Subcutaneous adipose tissue (tissue), 4 donors: ENCODE results near the gene CNPY4. TPM values are rescaled to one million over a fixed set of nuclear protein-coding genes. Genes with fewer than 3 reads are reported as not detected.

Source experiments
- CTCF ChIP-seq: fragments of 450-650 bp; IDR thresholded peaks from one replicate; pipeline ENCODE4 v1.5.1; 2016; ENCODE audit warnings: low read depth, mild to moderate bottlenecking, control low read depth, antibody characterized with exemption, moderate library complexity
- total RNA-seq, 4 donors: library from RNA; depleted of rRNA; stranded (reverse); fragments of >200 nt; gene quantifications; one replicate each; pipeline ENCODE4 v1.1.0, GENCODE V29; 2016

Gene CNPY4
- total RNA-seq, 4 donors from 2014 or later = 5.3 to 13.0 (median 8.2) TPM

GRCh38 chr7:100102950-100103840, 16.2 kb upstream of the CNPY4 start:
- no peak for TF ChIP-seq CTCF

GRCh38 chr7:100105534-100105933, 13.9 kb upstream of the CNPY4 start:
- no peak for TF ChIP-seq CTCF

- TF ChIP-seq CTCF = no peak
Observed at GRCh38 chr7:100106633-100107032, 12.8 kb upstream of the CNPY4 start.

- no peak for TF ChIP-seq CTCF
Observed at GRCh38 chr7:100107125-100107737, 12.2 kb upstream of the CNPY4 start.

DNA sequence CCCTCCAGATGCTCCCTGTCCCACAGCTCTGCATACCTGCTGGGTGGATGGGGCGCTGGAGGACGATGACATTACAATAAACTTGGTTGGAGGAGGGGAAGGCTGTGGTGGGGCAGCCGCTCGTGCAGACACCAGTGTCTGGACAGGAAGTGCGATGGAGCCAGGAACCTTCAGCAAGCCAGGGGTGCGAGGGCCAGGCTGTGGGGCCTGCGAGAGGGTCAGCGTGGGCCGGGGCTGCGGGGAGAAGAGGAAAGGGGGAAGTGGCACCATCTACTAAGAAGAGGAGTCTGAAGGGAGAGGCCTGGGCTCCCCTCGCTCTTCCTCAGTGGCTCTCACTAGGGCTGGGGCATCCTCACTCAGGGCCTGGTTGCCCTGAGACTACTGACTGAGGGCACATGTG, 11.5 kb upstream of the CNPY4 start:
- no peak for TF ChIP-seq CTCF

DNA sequence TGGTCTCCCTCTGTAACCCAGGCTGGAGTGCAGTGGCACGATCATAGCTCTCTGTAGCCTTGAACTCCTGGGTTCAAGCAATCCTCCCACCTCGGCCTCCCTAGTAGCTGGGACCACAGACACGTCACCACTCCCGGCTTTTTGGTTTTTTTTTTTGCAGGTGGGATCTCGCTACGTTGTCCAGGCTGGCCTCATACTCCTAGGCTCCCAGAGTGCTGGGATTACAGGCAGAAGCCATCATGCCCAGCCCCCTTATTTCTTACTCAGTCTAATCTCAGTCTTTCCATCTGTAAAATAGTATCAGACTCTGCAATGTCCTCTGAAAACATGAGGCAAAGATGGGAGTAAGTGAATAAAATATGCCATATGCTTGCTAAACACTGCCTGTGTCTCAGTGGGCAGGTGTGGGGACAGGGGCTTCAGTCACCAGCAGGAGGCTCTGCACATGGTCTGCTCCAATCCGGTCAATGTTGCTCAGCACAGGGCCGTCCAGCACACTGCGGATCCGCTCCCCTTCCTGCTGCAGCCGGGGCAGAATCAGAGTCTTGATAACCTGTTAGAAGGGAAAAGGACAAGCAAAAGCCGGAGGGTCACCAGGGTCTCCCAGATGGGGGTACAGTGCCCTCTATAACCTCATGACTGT, 9.8 kb upstream of the CNPY4 start:
- no peak for TF ChIP-seq CTCF

GRCh38 chr7:100111156-100111555, 8.3 kb upstream of the CNPY4 start:
- no peak for TF ChIP-seq CTCF
